Esophagus squamous epithelium (tissue), 5 donors: ENCODE data around the gene SPATA33. TPM values are rescaled to one million over a fixed set of nuclear protein-coding genes. Genes with fewer than 3 reads are reported as not detected.

Experiments
- DNase-seq: peaks from one replicate; lab custom pipeline; 2025; lab: John Stamatoyannopoulos, UW
- H3K27ac ChIP-seq, 4 donors: fragments of 200-600 bp; sonication (generic); one replicate each; pipeline ENCODE4 v1.5.1; 2016 to 2019; ENCODE audit warnings: mild to moderate bottlenecking in 1 of 4
- H3K27me3 ChIP-seq, 4 donors: fragments of 200-600 bp; sonication (generic); 1 replicate in 3 of 4; 2 replicates in 1 of 4; pipeline versions ENCODE4 v1.5.1 to v1.6.0; 2017 to 2021; ENCODE audit warnings: antibody characterized with exemption in 1 of 4
- H3K36me3 ChIP-seq, 3 donors: fragments of 200-600 bp; sonication (generic); one replicate each; pipeline ENCODE4 v1.5.1; 2016 to 2019
- H3K4me1 ChIP-seq, 3 donors: fragments of 200-600 bp; sonication (generic); one replicate each; pipeline ENCODE4 v1.5.1; 2017 to 2019
- H3K4me3 ChIP-seq, 4 donors: fragments of 200-600 bp; sonication (generic); 1 replicate in 3 of 4; 2 replicates in 1 of 4; pipeline ENCODE4 v1.5.1; 2016 to 2019; ENCODE audit warnings: mild to moderate bottlenecking in 2 of 4, moderate library complexity in 1 of 4
- H3K9me3 ChIP-seq, 3 donors: fragments of 200-600 bp; sonication (generic); one replicate each; pipeline ENCODE4 v1.5.1; 2016 to 2019
- CTCF ChIP-seq, 6 experiments: fragments of 450-650 bp in 4 of 6; fragments of 200-600 bp in 2 of 6; sonication (generic) in 2 of 6; IDR thresholded peaks; one replicate each; pipeline ENCODE4 v1.5.1; 2016 to 2019; ENCODE audit warnings: antibody characterized with exemption in 6 of 6, mild to moderate bottlenecking in 4 of 6, moderate library complexity in 4 of 6
- POLR2A ChIP-seq, 4 donors: fragments of 450-650 bp; IDR thresholded peaks; one replicate each; pipeline ENCODE4 v1.6.1; 2017; ENCODE audit warnings: antibody characterized with exemption in 4 of 4, mild to moderate bottlenecking in 4 of 4, moderate library complexity in 3 of 4
- WGBS, 2 donors: methylation state at CpG; one replicate each; pipeline ENCODE4 v1.1.5; 2018; 5-methylcytosine and 5-hydroxymethylcytosine counted together
- intact Hi-C: fragments of 100-400 bp; cut with DNase I; formaldehyde crosslinking; loops from one replicate; pipeline ENCODE4 v1.15.0; 2022
- total RNA-seq, 4 donors: library from RNA; depleted of rRNA; stranded (reverse); fragments of >200 nt; gene quantifications; one replicate each; pipeline ENCODE4 v1.1.0, GENCODE V29; 2016
- donor health status: DM: yes; HTN: yes; CAD: no.

SPATA33 gene
- 1 to 10 TPM; 1.8 to 4.9 (median 2.8) TPM for total RNA-seq

GRCh38 chr16:89657442-89658220, at the start of gene SPATA33, which contains the start of gene CHMP1A:
TSS of gene SPATA33 (plus strand) at chr16:89657836. CDS start at chr16:89657912, 76 bp downstream.
TSS of gene CHMP1A (minus strand) at chr16:89657708. CDS start at chr16:89657588, 120 bp downstream.
- peaks cover 13 to 39% (median 15%) of the 10 kb centered on the region in 3 donors for H3K4me1 ChIP-seq
- H3K36me3 ChIP-seq: peaks cover 0 to 45% (median 0%) of the 10 kb centered on the region in 3 donors
- DNase-seq: peak; percentile 48
- peak within 1 kb of the TSS; percentile 89 to 95 (median 93) for H3K27ac ChIP-seq
- no peaks in the 10 kb centered on the region for H3K27me3 ChIP-seq
- WGBS, 2 donors: 0% methylated on average over 15 of the region's 99 CpGs; no CpG with 5 or more reads in 1 of the 2 donors
- peak within 1 kb of the TSS; percentile 91 to 99 (median 98) for H3K4me3 ChIP-seq
- H3K9me3 ChIP-seq: no peaks in the 10 kb centered on the region
- intact Hi-C loops: no loop called here
- TF ChIP-seq CTCF (IDR thresholded peaks at IDR 0.05) (no peak), POLR2A (IDR thresholded peaks at IDR 0.05) (peak in 3 of 4 donors; percentile 36 to 43 (median 39))

DNA sequence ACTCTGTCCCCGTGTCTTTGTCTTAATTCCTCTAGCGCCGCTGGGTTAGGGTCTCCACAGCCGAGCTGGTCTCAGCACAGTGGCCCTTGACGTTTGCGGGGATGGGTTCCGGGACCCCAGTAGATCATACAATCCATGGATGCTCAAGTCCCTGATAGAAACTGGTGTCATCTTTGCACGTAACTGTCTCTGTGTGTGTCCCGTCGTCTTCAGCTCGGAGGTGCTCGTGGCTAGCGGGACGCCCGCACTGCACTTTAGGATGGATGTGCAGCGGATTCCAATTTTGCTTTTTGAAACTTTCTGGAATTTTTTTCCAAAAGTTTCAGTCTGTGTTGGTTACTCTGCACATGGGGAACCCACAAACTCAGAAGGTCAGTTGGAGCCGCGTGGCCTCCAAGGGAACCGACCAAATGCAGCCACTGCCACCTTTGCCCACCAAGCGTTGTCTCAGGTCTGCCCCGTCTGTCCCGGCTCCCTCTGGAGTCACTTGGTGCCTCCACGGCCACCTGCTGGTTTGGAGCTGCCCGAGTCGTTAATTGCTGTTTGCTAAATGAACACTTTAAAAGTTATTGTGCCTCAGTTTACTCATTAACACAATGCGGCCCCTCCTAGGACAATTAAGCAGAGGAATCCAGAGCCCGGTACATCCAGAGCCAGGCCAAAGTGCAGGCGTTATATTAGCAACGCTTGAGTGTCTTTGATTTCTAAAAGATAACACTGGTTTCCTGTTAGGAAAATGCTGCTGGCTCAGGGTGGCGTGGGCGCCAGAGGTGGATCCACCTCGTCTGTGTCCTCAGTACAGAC, 49.5 kb upstream of the SPATA33 start:
- intact Hi-C loops: no loop called here
- TF ChIP-seq POLR2A (IDR thresholded peaks at IDR 0.05): no peak
- no peak for TF ChIP-seq CTCF (IDR thresholded peaks at IDR 0.05)
- WGBS, 2 donors: 78 to 86% methylated on average over 21 to 28 of the region's 32 CpGs
- H3K36me3 ChIP-seq: no peaks in the 10 kb centered on the region
- no peak for DNase-seq
- no peak overlapping the region for H3K27ac ChIP-seq
- H3K27me3 ChIP-seq: peaks cover 0 to 39% (median 0%) of the 10 kb centered on the region in 4 donors
- peaks cover 0 to under 1% (median 0%) of the 10 kb centered on the region in 3 donors for H3K4me1 ChIP-seq
- H3K4me3 ChIP-seq: no peak overlapping the region
- H3K9me3 ChIP-seq: no peaks in the 10 kb centered on the region

DNA sequence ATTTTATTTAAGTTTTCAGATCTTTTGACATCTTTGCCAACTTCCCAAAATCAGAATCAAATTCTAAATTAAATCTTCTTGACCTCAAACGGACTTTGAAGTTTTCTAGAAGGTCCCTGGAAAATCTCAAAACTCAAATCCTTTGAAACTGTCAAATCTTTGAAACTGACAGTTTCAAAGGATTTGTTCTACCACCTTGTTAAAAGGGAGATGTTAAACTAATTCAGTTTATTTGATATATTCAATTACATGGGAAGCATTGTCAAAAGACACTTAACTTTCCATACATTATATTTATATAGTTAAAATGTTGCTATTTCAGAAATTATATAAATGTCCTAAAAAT, 47.6 kb upstream of the SPATA33 start:
- Histone ChIP-seq H3K27me3 (peaks cover 0 to 49% (median 0%) of the 10 kb centered on the region in 4 donors), H3K9me3 (no peaks in the 10 kb centered on the region), H3K4me3 (no peak overlapping the region), H3K27ac (no peak overlapping the region), H3K36me3 (no peaks in the 10 kb centered on the region), H3K4me1 (no peaks in the 10 kb centered on the region)
- 71% methylated on average over 1 of the region's 1 CpG for WGBS, 2 donors
- no peak for DNase-seq
- no peak for TF ChIP-seq CTCF (IDR thresholded peaks at IDR 0.05)
- intact Hi-C loops: no loop called here

- TF ChIP-seq CTCF (IDR thresholded peaks at IDR 0.05): no peak
- TF ChIP-seq POLR2A (IDR thresholded peaks at IDR 0.05): no peak
- no peak overlapping the region for H3K4me3 ChIP-seq
- whole genome bisulfite sequencing, 2 donors: 80% methylated on average over 15 to 20 of the region's 20 CpGs
- H3K36me3 ChIP-seq: no peaks in the 10 kb centered on the region
- no peak for DNase-seq
- H3K27ac ChIP-seq: no peak overlapping the region
- no peaks in the 10 kb centered on the region for H3K9me3 ChIP-seq
- peaks cover 0 to 46% (median 0%) of the 10 kb centered on the region in 4 donors for H3K27me3 ChIP-seq
- H3K4me1 ChIP-seq: peaks cover 0 to 11% (median 0%) of the 10 kb centered on the region in 3 donors
- intact Hi-C loops: no loop called here
Observed at GRCh38 chr16:89612415-89613166, 45.0 kb upstream of the SPATA33 start.
